ENCODE data around the gene HSPA5.
"Not testable (repeated sequence)": the region's sequence is repeated elsewhere in the genome, so short reads cannot be mapped to it uniquely, and the experiment has no call there.

DNA sequence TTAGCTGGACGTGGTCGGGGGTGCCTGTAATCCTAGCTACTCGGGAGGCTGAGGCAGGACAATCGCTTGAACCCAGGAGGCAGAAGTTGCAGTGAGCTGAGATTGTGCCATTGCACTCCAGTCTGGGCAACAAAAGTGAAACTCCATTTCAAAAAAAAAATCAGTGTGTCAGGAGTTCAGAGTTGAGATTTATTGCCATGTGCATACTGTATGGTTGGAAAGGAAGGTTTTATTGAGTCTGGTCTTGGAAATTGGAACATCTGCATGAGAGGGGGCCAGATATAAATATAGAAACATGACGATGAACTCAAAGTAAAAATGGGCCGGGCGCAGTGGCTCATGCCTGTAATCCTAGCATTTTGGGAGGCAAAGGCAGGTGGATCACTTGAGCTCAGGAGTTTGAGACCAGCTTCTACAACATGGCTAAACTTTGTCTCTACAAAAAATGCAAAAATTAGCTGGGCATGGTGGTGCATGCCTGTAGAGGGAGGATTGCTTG is 45.8 kb upstream of the HSPA5 start:
- TF ChIP-seq, protein P1, sequence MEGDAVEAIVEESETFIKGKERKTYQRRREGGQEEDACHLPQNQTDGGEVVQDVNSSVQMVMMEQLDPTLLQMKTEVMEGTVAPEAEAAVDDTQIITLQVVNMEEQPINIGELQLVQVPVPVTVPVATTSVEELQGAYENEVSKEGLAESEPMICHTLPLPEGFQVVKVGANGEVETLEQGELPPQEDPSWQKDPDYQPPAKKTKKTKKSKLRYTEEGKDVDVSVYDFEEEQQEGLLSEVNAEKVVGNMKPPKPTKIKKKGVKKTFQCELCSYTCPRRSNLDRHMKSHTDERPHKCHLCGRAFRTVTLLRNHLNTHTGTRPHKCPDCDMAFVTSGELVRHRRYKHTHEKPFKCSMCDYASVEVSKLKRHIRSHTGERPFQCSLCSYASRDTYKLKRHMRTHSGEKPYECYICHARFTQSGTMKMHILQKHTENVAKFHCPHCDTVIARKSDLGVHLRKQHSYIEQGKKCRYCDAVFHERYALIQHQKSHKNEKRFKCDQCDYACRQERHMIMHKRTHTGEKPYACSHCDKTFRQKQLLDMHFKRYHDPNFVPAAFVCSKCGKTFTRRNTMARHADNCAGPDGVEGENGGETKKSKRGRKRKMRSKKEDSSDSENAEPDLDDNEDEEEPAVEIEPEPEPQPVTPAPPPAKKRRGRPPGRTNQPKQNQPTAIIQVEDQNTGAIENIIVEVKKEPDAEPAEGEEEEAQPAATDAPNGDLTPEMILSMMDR (IDR thresholded peaks at IDR 0.05) = not testable (repeated sequence)
- not testable (repeated sequence) for TF ChIP-seq POLR2A (IDR thresholded peaks at IDR 0.05; ENCODE audit: low read depth); POLR2AphosphoS5 (IDR thresholded peaks at IDR 0.05); EP300 (IDR thresholded peaks at IDR 0.05)
